H1 (cell line): ENCODE results near the gene TPD52L2. TPM values are rescaled to one million over a fixed set of nuclear protein-coding genes. Genes with fewer than 3 reads are reported as not detected.
A peak's percentile ranks its signal among the peaks of the same experiment; 100 is the strongest.

Experiments
- CTCF ChIA-PET: fragments of 300-600 bp; sonication (Branson Sonifier 250); formaldehyde crosslinking; loops from one replicate; lab custom pipeline; 2021; ENCODE audit not compliant: partially characterized antibody; lab: Charles Lee
- POLR2A ChIA-PET: fragments of 300-600 bp; sonication (Branson Sonifier 250); formaldehyde crosslinking; loops from one replicate; lab custom pipeline; 2021; ENCODE audit warnings: inconsistent platforms; ENCODE audit not compliant: partially characterized antibody; lab: Charles Lee
- DNase-seq, 2 experiments: peaks; one replicate each; pipeline versions ENCODE4 v3.0.0 to v3.0.0-alpha.2; 2010 to 2022; ENCODE audit warnings: low spot score in 2 of 2, low read depth in 1 of 2, mixed read lengths in 1 of 2
- FAIRE-seq: peaks from 2 replicates; lab custom pipeline; 2011; peaks lifted over from hg19 to GRCh38; lab: Jason Lieb, UNC
- H2AFZ ChIP-seq: 2 replicates; pipeline ENCODE4 v1.8.1; 2012; ENCODE audit warnings: low read length, inconsistent platforms
- H2AK5ac ChIP-seq: 2 replicates; pipeline ENCODE4 v1.6.1; 2013; ENCODE audit warnings: low read depth, low read length
- H2BK120ac ChIP-seq: replicated peaks from 2 replicates; pipeline ENCODE3; 2013; ENCODE audit warnings: low read depth, low read length, inconsistent platforms
- H2BK12ac ChIP-seq: 2 replicates; pipeline ENCODE4 v1.6.1; 2013; ENCODE audit warnings: low read depth, low read length
- H2BK15ac ChIP-seq: 2 replicates; pipeline ENCODE4 v1.6.1; 2013; ENCODE audit warnings: low read length
- H2BK20ac ChIP-seq: 2 replicates; pipeline ENCODE4 v1.6.1; 2013; ENCODE audit warnings: low read length
- H2BK5ac ChIP-seq: 2 replicates; pipeline ENCODE4 v1.6.1; 2013; ENCODE audit warnings: low read depth, low read length
- H3K14ac ChIP-seq: 2 replicates; pipeline ENCODE4 v1.6.1; 2013; ENCODE audit warnings: inconsistent platforms; ENCODE audit not compliant: insufficient read length
- H3K18ac ChIP-seq: 2 replicates; pipeline ENCODE4 v1.6.1; 2013; ENCODE audit warnings: low read length; ENCODE audit errors: extremely low read depth
- H3K23ac ChIP-seq: 2 replicates; pipeline ENCODE4 v1.6.1; 2013; ENCODE audit warnings: inconsistent platforms; ENCODE audit not compliant: insufficient read length
- H3K23me2 ChIP-seq: 2 replicates; pipeline ENCODE4 v1.6.1; 2013; ENCODE audit warnings: low read depth, low read length
- H3K27ac ChIP-seq: 2 replicates; pipeline ENCODE4 v1.6.1; 2011; ENCODE audit warnings: low read depth, low read length, inconsistent platforms
- H3K27me3 ChIP-seq, 4 experiments: replicated peaks in 1 of 4; 1 replicate in 1 of 4; 2 replicates in 3 of 4; pipeline versions ENCODE4 v1.6.1 to v1.8.1; 2011 to 2013; ENCODE audit warnings: low read length in 3 of 4, mild to moderate bottlenecking in 3 of 4, inconsistent platforms in 2 of 4, mixed read lengths in 2 of 4, moderate library complexity in 1 of 4; ENCODE audit not compliant: control insufficient read depth in 3 of 4, insufficient read depth in 3 of 4; ENCODE audit errors: extremely low read depth in 1 of 4
- H3K36me3 ChIP-seq, 4 experiments: 2 replicates each; pipeline versions ENCODE4 v1.6.1 to v1.8.1; 2011 to 2013; ENCODE audit warnings: mild to moderate bottlenecking in 4 of 4, low read length in 3 of 4, moderate library complexity in 2 of 4, control low read depth in 1 of 4, inconsistent platforms in 1 of 4; ENCODE audit not compliant: insufficient read depth in 4 of 4, control insufficient read depth in 2 of 4
- H3K4ac ChIP-seq: replicated peaks from 2 replicates; pipeline ENCODE3; 2013; ENCODE audit warnings: low read length, low read depth, mixed read lengths, inconsistent platforms; ENCODE audit not compliant: insufficient read length
- H3K4me1 ChIP-seq, 4 experiments: replicated peaks in 1 of 4; 1 replicate in 1 of 4; 2 replicates in 3 of 4; pipeline versions ENCODE4 v1.6.1 to v1.8.1; 2011 to 2013; ENCODE audit warnings: low read length in 3 of 4, inconsistent platforms in 2 of 4, mixed read lengths in 1 of 4; ENCODE audit not compliant: insufficient read depth in 4 of 4, control insufficient read depth in 3 of 4
- H3K4me2 ChIP-seq, 2 experiments: 2 replicates each; pipeline versions ENCODE4 v1.6.1 to v1.8.1; 2011 to 2013; ENCODE audit warnings: low read depth in 2 of 2, low read length in 2 of 2, control low read depth in 1 of 2, inconsistent platforms in 1 of 2, mild to moderate bottlenecking in 1 of 2; ENCODE audit not compliant: insufficient read depth in 1 of 2
- H3K4me3 ChIP-seq, 4 experiments: fragments of 200-600, 300-600 bp in 1 of 4; sonication (generic), shearing (Covaris generic), sonication (Bioruptor Twin) in 1 of 4; 2 replicates each; pipeline versions ENCODE4 v1.5.1 to v1.8.1; 2011 to 2016; ENCODE audit warnings: low read length in 4 of 4, low read depth in 3 of 4, control low read depth in 2 of 4, inconsistent platforms in 2 of 4, mild to moderate bottlenecking in 2 of 4, mixed read lengths in 1 of 4, moderate library complexity in 1 of 4; ENCODE audit not compliant: insufficient read depth in 2 of 4; ENCODE audit errors: extremely low read depth in 1 of 4
- H3K56ac ChIP-seq: replicated peaks from 2 replicates; pipeline ENCODE3; 2013; ENCODE audit warnings: low read depth, mild to moderate bottlenecking, mixed read lengths, low read length, inconsistent platforms; ENCODE audit not compliant: insufficient read length
- H3K79me1 ChIP-seq: 2 replicates; pipeline ENCODE4 v1.6.1; 2013; ENCODE audit warnings: low read depth, low read length, control low read depth
- H3K79me2 ChIP-seq, 2 experiments: 2 replicates each; pipeline versions ENCODE4 v1.6.1 to v1.8.1; 2012 to 2013; ENCODE audit warnings: low read length in 2 of 2, mild to moderate bottlenecking in 2 of 2, inconsistent platforms in 1 of 2; ENCODE audit not compliant: insufficient read depth in 2 of 2, control insufficient read depth in 1 of 2
- H3K9ac ChIP-seq, 4 experiments: replicated peaks in 1 of 4; 1 replicate in 1 of 4; 2 replicates in 3 of 4; pipeline versions ENCODE4 v1.6.1 to v1.8.1; 2011 to 2013; ENCODE audit warnings: low read depth in 3 of 4, low read length in 3 of 4, control low read depth in 2 of 4, mild to moderate bottlenecking in 2 of 4, moderate library complexity in 2 of 4, inconsistent platforms in 1 of 4; ENCODE audit errors: extremely low read depth in 1 of 4
- H3K9me3 ChIP-seq, 2 experiments: 2 replicates each; pipeline versions ENCODE4 v1.6.1 to v1.8.1; 2012 to 2013; ENCODE audit warnings: mild to moderate bottlenecking in 2 of 2, moderate library complexity in 2 of 2, control low read depth in 1 of 2, inconsistent platforms in 1 of 2, low read depth in 1 of 2, low read length in 1 of 2, mixed read lengths in 1 of 2; ENCODE audit not compliant: insufficient read depth in 2 of 2
- H4K20me1 ChIP-seq, 2 experiments: replicated peaks in 1 of 2; 2 replicates each; pipeline versions ENCODE3 to v1.8.1; 2011 to 2013; ENCODE audit warnings: inconsistent platforms in 2 of 2, low read length in 2 of 2, mild to moderate bottlenecking in 1 of 2; ENCODE audit not compliant: insufficient read depth in 2 of 2, control insufficient read depth in 1 of 2
- H4K5ac ChIP-seq: 2 replicates; pipeline ENCODE4 v1.6.1; 2013; ENCODE audit warnings: low read length, low read depth, mixed read lengths, inconsistent platforms; ENCODE audit not compliant: insufficient read length
- H4K8ac ChIP-seq: 2 replicates; pipeline ENCODE4 v1.8.0; 2013; ENCODE audit warnings: mild to moderate bottlenecking, moderate library complexity, low read length, inconsistent platforms; ENCODE audit not compliant: insufficient read depth; ENCODE audit errors: extremely low read depth
- H4K91ac ChIP-seq: replicated peaks from 2 replicates; pipeline ENCODE3; 2013; ENCODE audit warnings: low read length, mixed read lengths, inconsistent platforms; ENCODE audit not compliant: insufficient read length
- BRCA1 ChIP-seq: IDR thresholded peaks from 2 replicates; pipeline ENCODE4 v1.6.1; 2012; ENCODE audit warnings: low read depth, low read length, improper control_type of control experiment
- RAD21 ChIP-seq, 2 experiments: IDR thresholded peaks in 1 of 2; conservative IDR thresholded peaks in 1 of 2; 2 replicates each; pipeline ENCODE4 v1.6.1; 2011; ENCODE audit warnings: low read depth in 2 of 2, low read length in 2 of 2, improper control_type of control experiment in 1 of 2, inconsistent platforms in 1 of 2, mild to moderate bottlenecking in 1 of 2, moderate library complexity in 1 of 2
- SIRT6 ChIP-seq: IDR thresholded peaks from one replicate; pipeline ENCODE4 v1.7.1; 2012; ENCODE audit warnings: low read length, inconsistent platforms
- TBP ChIP-seq: IDR thresholded peaks from 2 replicates; pipeline ENCODE4 v1.6.1; 2011; ENCODE audit warnings: low read depth, low read length, improper control_type of control experiment
- TEAD4 ChIP-seq: IDR thresholded peaks from 2 replicates; pipeline ENCODE4 v1.6.1; 2012; ENCODE audit warnings: low read depth, low read length, inconsistent platforms, mixed read lengths
- WGBS, 2 experiments: shearing (Covaris generic) in 1 of 2; methylation state at CpG; one replicate each; pipeline versions ENCODE4 v1.1.6 to v1.1.7; 2013 to 2015; ENCODE audit warnings: low lambda C conversion rate in 2 of 2, mixed read lengths in 2 of 2, inconsistent platforms in 1 of 2, low coverage in 1 of 2, missing lambda C conversion rate in 1 of 2; ENCODE audit not compliant: insufficient replicate concordance in 2 of 2, insufficient coverage in 1 of 2, insufficient read length in 1 of 2; ENCODE audit errors: extremely low coverage in 1 of 2, missing lambda C conversion rate in 1 of 2; 5-methylcytosine and 5-hydroxymethylcytosine counted together
- polyA plus RNA-seq, 7 experiments: library from polyadenylated mRNA; depleted of rRNA in 3 of 7; stranded (reverse) in 5 of 7; unstranded in 2 of 7; fragments of >200 nt in 5 of 7; fragments of 200-250 nt in 2 of 7; gene quantifications; 1 replicate in 5 of 7; 2 replicates in 1 of 7; 4 replicates in 1 of 7; pipeline versions ENCODE4 v1.2.1 to v1.2.3, GENCODE V29; 2011 to 2013; ENCODE audit warnings: missing spikeins in 2 of 7, mixed read lengths in 2 of 7
- total RNA-seq: library from RNA; stranded (reverse); fragmentation: NEBNext Ultra II Directional; extraction: Animal tissue kit (Norgen Biotek cat#: 25700); gene quantifications from 2 replicates; pipeline ENCODE4 v1.2.1, GENCODE V29; 2021
- TF ChIP-seq, protein P1 (sequence below), 3 experiments: IDR thresholded peaks; 1 replicate in 2 of 3; 2 replicates in 1 of 3; pipeline versions ENCODE4 v1.5.1 to v1.6.1; 2011; ENCODE audit warnings: low read length in 3 of 3, mild to moderate bottlenecking in 3 of 3, inconsistent platforms in 2 of 3, low read depth in 1 of 3, moderate library complexity in 1 of 3; ENCODE audit not compliant: insufficient read depth in 1 of 3; ENCODE audit errors: control extremely low read depth in 1 of 3

Gene TPD52L2
- total and polyA plus RNA-seq, 2 of the 8 experiments (the other 6 are each of a cell fraction or from before 2014, with no cell fraction given), result 77.1 to 80.2 TPM

DNA sequence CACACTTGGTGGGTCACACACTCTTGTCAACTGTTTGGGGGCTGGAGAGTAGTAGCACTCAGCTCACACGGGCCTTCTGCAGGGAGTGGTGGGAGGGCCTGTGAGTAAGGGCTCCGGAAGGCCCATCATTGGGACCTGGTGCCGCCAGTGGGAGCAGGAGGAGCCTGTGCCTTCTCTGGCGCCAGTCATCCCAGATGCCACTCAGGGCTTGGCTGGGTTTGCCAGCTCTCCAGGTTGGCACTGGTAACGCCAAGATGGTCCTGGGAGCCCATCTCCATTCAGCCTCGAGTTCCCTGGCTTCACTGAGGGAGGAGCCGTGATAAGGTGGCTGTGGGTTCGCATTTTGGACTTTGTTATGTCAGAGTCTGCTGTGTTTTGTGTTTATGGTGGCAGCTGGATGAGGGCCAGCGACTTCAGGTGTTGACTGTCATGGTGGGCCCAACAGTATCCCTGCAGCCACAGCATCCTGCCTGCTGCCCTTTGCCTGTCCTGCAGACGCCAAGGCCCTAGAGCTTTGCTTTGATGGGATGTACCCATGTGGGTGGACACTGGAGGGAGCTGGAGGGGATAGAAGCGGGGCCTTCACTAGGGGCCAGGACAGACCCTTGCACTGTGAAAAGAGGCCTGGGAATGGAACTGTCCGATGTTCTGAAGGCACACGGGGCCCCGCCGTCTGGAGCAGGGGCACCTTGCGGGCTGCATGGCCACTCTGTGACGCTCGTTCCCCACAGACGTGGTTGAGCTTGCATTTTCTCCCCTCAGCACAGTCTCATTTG is 16.6 kb downstream of the TPD52L2 start:
- Histone ChIP-seq H4K91ac (no peak overlapping the region), H3K4ac (no peak overlapping the region), H3K18ac (no peak overlapping the region), H3K27me3 (no peaks in the 10 kb centered on the region), H3K9me3 (no peaks in the 10 kb centered on the region), H2AK5ac (no peak overlapping the region), H2AFZ (no peak overlapping the region), H2BK12ac (no peak overlapping the region), H3K4me1 (no peaks in the 10 kb centered on the region), H3K14ac (no peak overlapping the region), H3K9ac (no peak overlapping the region), H3K4me3 (no peak overlapping the region), H3K23me2 (no peaks in the 10 kb centered on the region), H4K20me1 (peaks cover 15 to 37% of the 10 kb centered on the region in 2 experiments), H2BK120ac (no peak overlapping the region), H3K79me2 (peaks cover 0 to 18% of the 10 kb centered on the region in 2 experiments; a peak in 1 of 4 replicates), H2BK5ac (no peak overlapping the region), H3K36me3 (peaks cover 10 to 35% (median 21%) of the 10 kb centered on the region in 4 experiments), H3K23ac (no peak overlapping the region), H4K5ac (no peak overlapping the region), H3K27ac (no peak overlapping the region), H3K79me1 (peaks cover 22% of the 10 kb centered on the region), H2BK15ac (no peak overlapping the region), H4K8ac (peak overlapping the region; percentile 74; the same call in 1 of the 2 replicates), H3K4me2 (no peak overlapping the region), H2BK20ac (no peak overlapping the region), H3K56ac (no peak overlapping the region)
- ChIA-PET CTCF (interaction anchor here (0.7 to 4.7 kb wide), 10 partner anchors 9 to 158 kb away, joined by 3 to 18 read pairs (median 3); partner anchors contain the start of gene TPD52L2), POLR2A (interaction anchor here (0.9 to 3.5 kb wide), 8 partner anchors 9 to 92 kb away, joined by 3 to 19 read pairs (median 3); partner anchors contain the start of gene DNAJC5)
- FAIRE-seq (no peak), DNase-seq (no peak)
- 87% methylated on average over 19 of the region's 19 CpGs; no CpG with 5 or more reads in 1 of the 2 experiments for WGBS, 2 experiments
- no peak for TF ChIP-seq BRCA1
- no peak for TF ChIP-seq TBP
- TF ChIP-seq, protein P1, sequence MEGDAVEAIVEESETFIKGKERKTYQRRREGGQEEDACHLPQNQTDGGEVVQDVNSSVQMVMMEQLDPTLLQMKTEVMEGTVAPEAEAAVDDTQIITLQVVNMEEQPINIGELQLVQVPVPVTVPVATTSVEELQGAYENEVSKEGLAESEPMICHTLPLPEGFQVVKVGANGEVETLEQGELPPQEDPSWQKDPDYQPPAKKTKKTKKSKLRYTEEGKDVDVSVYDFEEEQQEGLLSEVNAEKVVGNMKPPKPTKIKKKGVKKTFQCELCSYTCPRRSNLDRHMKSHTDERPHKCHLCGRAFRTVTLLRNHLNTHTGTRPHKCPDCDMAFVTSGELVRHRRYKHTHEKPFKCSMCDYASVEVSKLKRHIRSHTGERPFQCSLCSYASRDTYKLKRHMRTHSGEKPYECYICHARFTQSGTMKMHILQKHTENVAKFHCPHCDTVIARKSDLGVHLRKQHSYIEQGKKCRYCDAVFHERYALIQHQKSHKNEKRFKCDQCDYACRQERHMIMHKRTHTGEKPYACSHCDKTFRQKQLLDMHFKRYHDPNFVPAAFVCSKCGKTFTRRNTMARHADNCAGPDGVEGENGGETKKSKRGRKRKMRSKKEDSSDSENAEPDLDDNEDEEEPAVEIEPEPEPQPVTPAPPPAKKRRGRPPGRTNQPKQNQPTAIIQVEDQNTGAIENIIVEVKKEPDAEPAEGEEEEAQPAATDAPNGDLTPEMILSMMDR (IDR thresholded peaks at IDR 0.05; ENCODE audit: control extremely low read depth in 1 of 3, insufficient read depth in 1 of 3, low read depth in 1 of 3, low read length in 3 of 3), result peak in 1 of 3 experiments; percentile 4; a peak in 1 of 4 replicates
- TF ChIP-seq RAD21 (IDR thresholded peaks at IDR 0.05 in 1 of 2, conservative IDR thresholded peaks at IDR 0.05 in 1 of 2; ENCODE audit: low read depth in 2 of 2, low read length in 2 of 2), result 0 out of 4 replicates have a peak, but pooled peaks of 1 of the 2 experiments have one; percentile 5
- no peak for TF ChIP-seq TEAD4
- no peak for TF ChIP-seq SIRT6
